MM.1S (cell line): Measurements from ENCODE around the gene PERM1.

Source experiments
- EZH2 ChIP-seq: fragments of 300-600 bp; sonication (generic); optimal IDR thresholded peaks from 2 replicates; pipeline ENCODE3; 2017; ENCODE audit warnings: low read depth, mild to moderate bottlenecking, antibody characterized with exemption, low read length, mixed read lengths
- TF ChIP-seq, protein P1 (sequence below): fragments of 300-600 bp; sonication (generic); IDR thresholded peaks from 2 replicates; pipeline ENCODE4 v1.5.1; 2016; ENCODE audit warnings: antibody characterized with exemption, low read length, mixed read lengths

- TF ChIP-seq, protein P1, sequence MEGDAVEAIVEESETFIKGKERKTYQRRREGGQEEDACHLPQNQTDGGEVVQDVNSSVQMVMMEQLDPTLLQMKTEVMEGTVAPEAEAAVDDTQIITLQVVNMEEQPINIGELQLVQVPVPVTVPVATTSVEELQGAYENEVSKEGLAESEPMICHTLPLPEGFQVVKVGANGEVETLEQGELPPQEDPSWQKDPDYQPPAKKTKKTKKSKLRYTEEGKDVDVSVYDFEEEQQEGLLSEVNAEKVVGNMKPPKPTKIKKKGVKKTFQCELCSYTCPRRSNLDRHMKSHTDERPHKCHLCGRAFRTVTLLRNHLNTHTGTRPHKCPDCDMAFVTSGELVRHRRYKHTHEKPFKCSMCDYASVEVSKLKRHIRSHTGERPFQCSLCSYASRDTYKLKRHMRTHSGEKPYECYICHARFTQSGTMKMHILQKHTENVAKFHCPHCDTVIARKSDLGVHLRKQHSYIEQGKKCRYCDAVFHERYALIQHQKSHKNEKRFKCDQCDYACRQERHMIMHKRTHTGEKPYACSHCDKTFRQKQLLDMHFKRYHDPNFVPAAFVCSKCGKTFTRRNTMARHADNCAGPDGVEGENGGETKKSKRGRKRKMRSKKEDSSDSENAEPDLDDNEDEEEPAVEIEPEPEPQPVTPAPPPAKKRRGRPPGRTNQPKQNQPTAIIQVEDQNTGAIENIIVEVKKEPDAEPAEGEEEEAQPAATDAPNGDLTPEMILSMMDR: no peak
- TF ChIP-seq EZH2: no peak
Measured at GRCh38 chr1:945688-946556, 36.0 kb downstream of the PERM1 start.
